Measurements from ENCODE around the gene TP53RK. TPM values are rescaled to one million over a fixed set of nuclear protein-coding genes. Genes with fewer than 3 reads are reported as not detected.

The TP53RK gene
- total and polyA plus RNA-seq, 2 of the 13 experiments (the other 11 are each of a cell fraction or from before 2014, with no cell fraction given): 12.9 to 25.5 TPM

DNA sequence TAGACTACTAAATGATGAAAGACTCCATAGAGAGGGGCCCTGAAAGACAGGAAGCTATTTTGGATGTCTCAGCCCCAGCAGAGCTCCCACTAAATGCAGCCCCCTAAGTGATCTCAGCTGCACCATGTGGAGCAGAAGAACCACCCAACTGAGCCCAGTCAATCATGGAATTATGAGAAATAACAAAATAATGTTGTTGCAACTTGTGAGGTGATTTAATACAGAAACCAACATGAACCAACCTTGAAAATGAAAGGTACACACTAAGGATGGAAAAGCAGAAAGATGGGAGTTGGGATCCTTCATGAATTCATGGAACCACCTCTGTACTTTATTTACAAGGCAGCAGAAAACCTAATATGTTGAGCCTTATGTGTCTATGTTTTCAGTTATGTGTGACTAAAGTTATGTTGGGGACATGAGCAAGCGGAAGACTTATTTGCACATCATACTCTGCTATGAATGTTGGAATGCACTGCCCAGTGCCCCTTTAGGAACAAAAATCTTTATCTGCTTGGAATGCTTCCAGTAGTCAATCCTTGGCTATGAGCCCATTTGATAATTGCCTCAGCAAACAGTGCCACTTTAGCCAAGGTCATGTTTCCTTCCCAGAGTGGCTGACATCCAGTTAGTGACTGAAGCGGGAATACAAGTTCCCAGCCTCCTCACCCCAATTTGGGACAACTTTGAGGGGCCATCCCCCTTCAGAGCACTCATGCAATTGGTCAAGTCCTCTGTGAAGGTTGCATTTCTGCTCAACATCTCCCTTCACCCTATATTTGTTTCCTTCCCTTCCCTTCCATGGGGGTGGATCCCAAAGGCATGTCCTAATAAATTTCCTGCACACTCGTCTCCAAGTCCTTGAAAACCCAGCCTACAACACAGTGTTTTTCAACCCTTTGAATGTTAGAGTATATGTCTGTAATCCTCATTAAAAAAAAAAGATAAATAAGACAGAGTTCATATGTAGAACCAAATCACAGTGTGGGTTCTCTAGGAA is 18.4 kb downstream of the TP53RK start (continued):
- TF ChIP-seq ZNF549 (CRISPR knock-in tag; IDR thresholded peaks at IDR 0.05) (no peak), RNF219 (CRISPR knock-in tag; IDR thresholded peaks at IDR 0.05) (no peak), SP140L (CRISPR knock-in tag; IDR thresholded peaks at IDR 0.05; ENCODE audit: borderline replicate concordance) (no peak), PHF8 (CRISPR knock-in tag; IDR thresholded peaks at IDR 0.05) (no peak), ZC3H4 (CRISPR knock-in tag; IDR thresholded peaks at IDR 0.05; ENCODE audit: borderline replicate concordance) (no peak; the same call in 1 of the 2 replicates), ZNF407 (CRISPR knock-in tag; IDR thresholded peaks at IDR 0.05; ENCODE audit: not compliant biosample characterization) (no peak), PHF20 (CRISPR knock-in tag; IDR thresholded peaks at IDR 0.05) (no peak), ZKSCAN1 (IDR thresholded peaks at IDR 0.05; ENCODE audit: low read length) (no peak), NFE2 (CRISPR knock-in tag; IDR thresholded peaks at IDR 0.05) (no peak), NAIF1 (CRISPR knock-in tag; IDR thresholded peaks at IDR 0.05; ENCODE audit: borderline replicate concordance) (no peak), ZNF629 (CRISPR knock-in tag; conservative IDR thresholded peaks at IDR 0.05) (peak; percentile 97), ZBTB44 (CRISPR knock-in tag; IDR thresholded peaks at IDR 0.05) (no peak), HHEX (CRISPR knock-in tag; IDR thresholded peaks at IDR 0.05) (peak; percentile 65), PPARG (CRISPR knock-in tag; conservative IDR thresholded peaks at IDR 0.05) (peak; percentile 92), RFX3 (CRISPR knock-in tag; IDR thresholded peaks at IDR 0.05) (peak; percentile 32; the same call in 1 of the 2 replicates)
- TF ChIP-seq, protein P1, sequence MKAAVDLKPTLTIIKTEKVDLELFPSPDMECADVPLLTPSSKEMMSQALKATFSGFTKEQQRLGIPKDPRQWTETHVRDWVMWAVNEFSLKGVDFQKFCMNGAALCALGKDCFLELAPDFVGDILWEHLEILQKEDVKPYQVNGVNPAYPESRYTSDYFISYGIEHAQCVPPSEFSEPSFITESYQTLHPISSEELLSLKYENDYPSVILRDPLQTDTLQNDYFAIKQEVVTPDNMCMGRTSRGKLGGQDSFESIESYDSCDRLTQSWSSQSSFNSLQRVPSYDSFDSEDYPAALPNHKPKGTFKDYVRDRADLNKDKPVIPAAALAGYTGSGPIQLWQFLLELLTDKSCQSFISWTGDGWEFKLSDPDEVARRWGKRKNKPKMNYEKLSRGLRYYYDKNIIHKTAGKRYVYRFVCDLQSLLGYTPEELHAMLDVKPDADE (CRISPR knock-in tag; IDR thresholded peaks at IDR 0.05): no peak

Measured in HepG2 (cell line).